ENCODE measurements around the gene TRMT11. TPM values are rescaled to one million over a fixed set of nuclear protein-coding genes. Genes with fewer than 3 reads are reported as not detected.

The TRMT11 gene
- total and polyA plus RNA-seq, 10 of the 15 experiments (the other 5 are each of a cell fraction or from before 2014, with no cell fraction given), result 34.0 to 81.1 (median 43.7) TPM

GRCh38 chr6:126077810-126078776 is 91.8 kb downstream of the TRMT11 start (continued):
- TF ChIP-seq RCOR1 (conservative IDR thresholded peaks at IDR 0.05; ENCODE audit: low read depth, low read length), result no peak
- TF ChIP-seq USF2 (IDR thresholded peaks at IDR 0.05; ENCODE audit: borderline replicate concordance, low read depth, low read length), result no peak
- TF ChIP-seq E4F1 (IDR thresholded peaks at IDR 0.05; ENCODE audit: borderline replicate concordance, partially characterized antibody), result no peak
- TF ChIP-seq HSF1 (IDR thresholded peaks at IDR 0.05; ENCODE audit: low read depth, low read length), result no peak
- no peak for TF ChIP-seq KDM1A (IDR thresholded peaks at IDR 0.05; ENCODE audit: borderline replicate concordance)

- Histone ChIP-seq H3K4me1 (ENCODE audit: control insufficient read depth, insufficient read depth, low read length) (no peaks in the 10 kb centered on the region), H3K27ac (ENCODE audit: control insufficient read depth, insufficient read depth) (no peak overlapping the region), H3K9me3 (replicated peaks; ENCODE audit: control insufficient read depth, insufficient read depth, low read length) (no peaks in the 10 kb centered on the region), H3K79me2 (ENCODE audit: control insufficient read depth, insufficient read depth, low read length) (no peaks in the 10 kb centered on the region), H3K9ac (ENCODE audit: control insufficient read depth, insufficient read depth, low read length) (no peak overlapping the region), H3K36me3 (ENCODE audit: control insufficient read depth in 2 of 2, insufficient read depth in 2 of 2, low read length in 1 of 2) (no peaks in the 10 kb centered on the region), H2AFZ (ENCODE audit: control insufficient read depth, low read depth, low read length) (no peak overlapping the region), H3K4me3 (no peak overlapping the region), H3K4me2 (ENCODE audit: control insufficient read depth, insufficient read depth) (no peak overlapping the region), H4K20me1 (ENCODE audit: control insufficient read depth, insufficient read depth) (no peaks in the 10 kb centered on the region), H3K27me3 (replicated peaks in 1 of 2; ENCODE audit: control insufficient read depth in 2 of 2, insufficient read depth in 2 of 2, low read length in 1 of 2) (no peaks in the 10 kb centered on the region)
- no TSS peak for BruUV-seq (replicated peaks)
- SMC1A ChIA-PET (ENCODE audit: uncharacterized antibody, unreplicated experiment), result interaction anchor here (2.1 to 3.0 kb wide), 2 partner anchors 9 to 13 kb away, joined by 5 to 9 read pairs; no protein-coding TSS in a partner anchor
- DNase-seq (ENCODE audit: low read depth, low spot score) (no peak), FAIRE-seq (no peak), ATAC-seq (no peak)
- 38% methylated on average over 1 of the region's 1 CpG for WGBS (ENCODE audit: insufficient coverage, insufficient replicate concordance, low lambda C conversion rate, missing lambda C conversion rate)
- POLR2A ChIA-PET, result no interaction called here
- CTCF ChIA-PET, result no interaction called here
- intact Hi-C loops (cut with micrococcal nuclease; ENCODE audit: unreplicated experiment), result no loop called here
- RAD21 ChIA-PET (ENCODE audit: unreplicated experiment), result no interaction called here
- in situ Hi-C loops (cut with MboI), result no loop called here
- TF ChIP-seq ZBTB4 (CRISPR knock-in tag; IDR thresholded peaks at IDR 0.05), result no peak
- no peak for TF ChIP-seq CREB1 (IDR thresholded peaks at IDR 0.05; ENCODE audit: low read depth)
- TF ChIP-seq MXI1 (IDR thresholded peaks at IDR 0.05; ENCODE audit: low read depth, low read length), result no peak
- TF ChIP-seq CHD4 (IDR thresholded peaks at IDR 0.05), result no peak
- TF ChIP-seq PKNOX1 (IDR thresholded peaks at IDR 0.05), result no peak
- no peak for TF ChIP-seq SUZ12 (IDR thresholded peaks at IDR 0.05; ENCODE audit: unreplicated experiment)
- no peak for TF ChIP-seq IKZF2 (IDR thresholded peaks at IDR 0.05)
These were observed 97.5 kb downstream of the TRMT11 start for GRCh38 chr6:126083875-126084274.
